K562 (cell line): ENCODE measurements around the gene OBSCN. TPM values are rescaled to one million over a fixed set of nuclear protein-coding genes. Genes with fewer than 3 reads are reported as not detected.
A peak's percentile ranks its signal among the peaks of the same experiment; 100 is the strongest.

Experiments used
- ATAC-seq: fragments of 200-7000 bp; cut with Tn5 transposase; 3 replicates; pipeline ENCODE4 v1.9.1; 2020; ENCODE audit warnings: moderate library complexity
- BruUV-seq: library from RNA; stranded (reverse); fragments of 400-500 nt; replicated peaks from 2 replicates; lab custom pipeline; 2021; lab: Mats Ljungman, UMichigan
- CTCF ChIA-PET: fragments of 300-600 bp; formaldehyde crosslinking; extraction: SDS; loops from one replicate; lab custom pipeline; 2021; ENCODE audit warnings: low intra/inter-chr PET ratio; lab: Yijun Ruan, JAX
- POLR2A ChIA-PET: fragments of 300-600, 350-650 bp; sonication (Branson Sonifier 250); formaldehyde crosslinking; extraction: SDS; loops from one replicate; lab custom pipeline; 2021; ENCODE audit warnings: antibody characterized with exemption, inconsistent platforms; lab: Yijun Ruan, JAX
- DNase-seq, 4 experiments: peaks; one replicate each; pipeline versions ENCODE4 v3.0.0 to v3.0.0-alpha.2; 2011 to 2018; ENCODE audit warnings: low spot score in 3 of 4, mixed read lengths in 3 of 4; ENCODE audit errors: extremely low read depth in 1 of 4
- FAIRE-seq: peaks from 2 replicates; lab custom pipeline; 2011; peaks lifted over from hg19 to GRCh38; lab: Jason Lieb, UNC
- H2AFZ ChIP-seq: 2 replicates; pipeline ENCODE4 v1.6.0; 2011; ENCODE audit warnings: low read depth, low read length, control low read depth, inconsistent platforms
- H3K27ac ChIP-seq: fragments of 200-600 bp; 3 replicates; pipeline ENCODE4 v1.8.0; 2011; ENCODE audit warnings: low read depth, mild to moderate bottlenecking, control low read depth, inconsistent platforms, low read length, moderate library complexity, mixed read lengths; ENCODE audit errors: extremely low read depth
- H3K27me3 ChIP-seq, 2 experiments: fragments of 300-600 bp in 1 of 2; 2 replicates in 1 of 2; 3 replicates in 1 of 2; pipeline versions ENCODE4 v1.6.0 to v1.8.0; 2011; ENCODE audit warnings: inconsistent platforms in 2 of 2, low read length in 2 of 2, mild to moderate bottlenecking in 1 of 2, mixed read lengths in 1 of 2, moderate library complexity in 1 of 2; ENCODE audit not compliant: control insufficient read depth in 2 of 2, insufficient read depth in 2 of 2
- H3K36me3 ChIP-seq: fragments of 300-600 bp; 3 replicates; pipeline ENCODE4 v1.8.0; 2011; ENCODE audit warnings: mild to moderate bottlenecking, low read length, inconsistent platforms; ENCODE audit not compliant: control insufficient read depth, insufficient read depth
- H3K4me1 ChIP-seq, 2 experiments: fragments of 200-600 bp in 1 of 2; replicated peaks in 1 of 2; 2 replicates in 1 of 2; 3 replicates in 1 of 2; pipeline versions ENCODE4 v1.5.1 to v1.8.0; 2011; ENCODE audit warnings: inconsistent platforms in 2 of 2, low read length in 2 of 2, mild to moderate bottlenecking in 1 of 2, mixed read lengths in 1 of 2, moderate library complexity in 1 of 2; ENCODE audit not compliant: control insufficient read depth in 2 of 2, insufficient read depth in 2 of 2
- H3K4me2 ChIP-seq: 2 replicates; pipeline ENCODE4 v1.6.1; 2011; ENCODE audit warnings: low read length, control low read depth, inconsistent platforms, mixed read lengths; ENCODE audit not compliant: insufficient read depth
- H3K4me3 ChIP-seq: fragments of 200-600 bp; sonication (generic), shearing (Covaris generic); 2 replicates; pipeline ENCODE4 v1.5.1; 2016; ENCODE audit warnings: control low read depth, inconsistent platforms
- H3K79me2 ChIP-seq: fragments of 200-600 bp; 3 replicates; pipeline ENCODE4 v1.8.0; 2011; ENCODE audit warnings: low read length, inconsistent platforms; ENCODE audit not compliant: control insufficient read depth, insufficient read depth
- H3K9ac ChIP-seq, 2 experiments: 2 replicates each; pipeline versions ENCODE4 v1.6.0 to v1.6.1; 2011; ENCODE audit warnings: low read depth in 2 of 2, low read length in 2 of 2, control low read depth in 1 of 2, inconsistent platforms in 1 of 2, mild to moderate bottlenecking in 1 of 2, mixed read lengths in 1 of 2; ENCODE audit not compliant: insufficient read depth in 1 of 2
- H3K9me1 ChIP-seq: one replicate; pipeline ENCODE4 v1.6.0; 2011; ENCODE audit warnings: inconsistent platforms, mild to moderate bottlenecking, low read length, moderate library complexity; ENCODE audit not compliant: control insufficient read depth, insufficient read depth
- H3K9me3 ChIP-seq: replicated peaks from 2 replicates; pipeline ENCODE4 v1.5.1; 2011; ENCODE audit warnings: low read depth, low read length, inconsistent platforms; ENCODE audit not compliant: control insufficient read depth, insufficient read depth
- H4K20me1 ChIP-seq: replicated peaks from 2 replicates; pipeline ENCODE4 v1.6.1; 2011; ENCODE audit warnings: low read length, inconsistent platforms, mixed read lengths; ENCODE audit not compliant: control insufficient read depth, insufficient read depth
- ESRRB ChIP-seq: fragments of 250-450 bp; sonication (Bioruptor Pico); IDR thresholded peaks from 2 replicates; pipeline ENCODE4 v1.5.0; 2020; ENCODE audit warnings: mild to moderate bottlenecking, moderate library complexity, borderline replicate concordance
- ETS1 ChIP-seq: conservative IDR thresholded peaks from 2 replicates; pipeline ENCODE4 v1.6.1; 2011; ENCODE audit warnings: low read depth, mild to moderate bottlenecking, low read length; ENCODE audit not compliant: control insufficient read depth
- NFE2L1 ChIP-seq: fragments of 450-650 bp; IDR thresholded peaks from 2 replicates; pipeline ENCODE4 v1.6.1; 2016; ENCODE audit warnings: missing genetic modification characterization, low read depth, mild to moderate bottlenecking, missing compliant biosample characterization, moderate library complexity, borderline replicate concordance
- ZNF449 ChIP-seq: fragments of 250-450 bp; sonication (Bioruptor Pico); IDR thresholded peaks from 2 replicates; pipeline ENCODE4 v1.8.0; 2022; ENCODE audit warnings: moderate library complexity, mild to moderate bottlenecking, inconsistent platforms
- ZNF785 ChIP-seq: fragments of 250-450 bp; sonication (Bioruptor Pico); IDR thresholded peaks from 2 replicates; pipeline ENCODE4 v1.4.0; 2020; ENCODE audit warnings: mild to moderate bottlenecking
- WGBS: fragments of 100-300 bp; shearing (Covaris generic); methylation state at CpG from one replicate; pipeline ENCODE4 v1.1.6; 2016; ENCODE audit warnings: low coverage, mixed read lengths; ENCODE audit not compliant: insufficient coverage; ENCODE audit errors: missing lambda C conversion rate; 5-methylcytosine and 5-hydroxymethylcytosine counted together
- in situ Hi-C: fragments of 300-500 bp; cut with MboI; formaldehyde crosslinking; loops from 4 replicates; pipeline ENCODE4 v1.15.0; 2018; ENCODE audit warnings: inconsistent platforms, mixed read lengths
- intact Hi-C: fragments of 100-400 bp; cut with micrococcal nuclease; formaldehyde crosslinking; loops from 2 replicates; pipeline ENCODE4 v1.14.2; 2022
- polyA plus RNA-seq, 8 experiments: library from polyadenylated mRNA; depleted of rRNA in 4 of 8; stranded (reverse) in 5 of 8; unstranded in 3 of 8; fragments of >200 nt; fragmentation: Nextera tagmentation in 2 of 8; fragmentation: Illumina TruSeq in 1 of 8; extraction: Ambion mirVana in 2 of 8; extraction: Trizol in 1 of 8; gene quantifications; 2 replicates each; pipeline versions ENCODE4 v1.2.1 to v1.2.3, GENCODE V29; 2011 to 2014; ENCODE audit warnings: inconsistent platforms in 1 of 8, missing spikeins in 1 of 8
- total RNA-seq, 7 experiments: library from RNA; depleted of rRNA in 6 of 7; stranded (reverse); fragments of >200 nt in 6 of 7; fragmentation: Illumina TruSeq in 2 of 7; extraction: Trizol in 2 of 7; gene quantifications; 2 replicates each; pipeline versions ENCODE4 v1.2.1 to v1.2.3, GENCODE V29; 2011 to 2021; ENCODE audit warnings: low replicate concordance in 1 of 7
- TF ChIP-seq, protein P1 (sequence below), 2 experiments: fragments of 450-650 bp in 1 of 2; sonication (generic) in 1 of 2; formaldehyde crosslinking in 1 of 2; IDR thresholded peaks; 2 replicates each; pipeline versions ENCODE4 v1.7.1 to v1.9.0; 2016 to 2022; ENCODE audit warnings: inconsistent platforms in 1 of 2, mild to moderate bottlenecking in 1 of 2, missing genetic modification reagents in 1 of 2

Gene OBSCN
- total and polyA plus RNA-seq, 9 of the 15 experiments (the other 6 are each of a cell fraction or from before 2014, with no cell fraction given): 0.18 to 19.7 (median 3.6) TPM

- peaks cover 7% of the 10 kb centered on the region; the same call in 1 of the 3 replicates for H3K36me3 ChIP-seq
- H2AFZ ChIP-seq: no peak overlapping the region
- WGBS: 65% methylated on average over 27 of the region's 27 CpGs
- H3K4me3 ChIP-seq: no peak overlapping the region
- peaks cover 6% of the 10 kb centered on the region for H3K9me1 ChIP-seq
- H3K27me3 ChIP-seq: no peaks in the 10 kb centered on the region
- intact Hi-C loops (no loop called here), in situ Hi-C loops (no loop called here)
- POLR2A ChIA-PET: interaction anchor here (0.5 to 1.0 kb wide), 6 partner anchors 8 to 1060 kb away, joined by 3 to 4 read pairs (median 4); no protein-coding TSS in a partner anchor
- 0 out of 4 replicates have a peak overlapping the region, but pooled peaks of 1 of the 2 experiments have one; percentile 40 for H3K9ac ChIP-seq
- H3K9me3 ChIP-seq: no peaks in the 10 kb centered on the region
- CTCF ChIA-PET: no interaction called here
- ATAC-seq (no peak), DNase-seq (no peak), FAIRE-seq (no peak)
- no peak overlapping the region for H3K4me2 ChIP-seq
- no peaks in the 10 kb centered on the region; the same call in 1 of the 2 replicates for H4K20me1 ChIP-seq
- no peak overlapping the region for H3K27ac ChIP-seq
- peaks cover 2% of the 10 kb centered on the region; the same call in 1 of the 3 replicates for H3K79me2 ChIP-seq
- BruUV-seq: no TSS peak
- peaks cover 5 to 77% of the 10 kb centered on the region in 2 experiments; a peak in 3 of 5 replicates for H3K4me1 ChIP-seq
- TF ChIP-seq ZNF785 (no peak), NFE2L1 (tag) (no peak), ETS1 (no peak), ZNF449 (CRISPR knock-in tag) (no peak), ESRRB (CRISPR knock-in tag) (no peak)
- TF ChIP-seq, protein P1, sequence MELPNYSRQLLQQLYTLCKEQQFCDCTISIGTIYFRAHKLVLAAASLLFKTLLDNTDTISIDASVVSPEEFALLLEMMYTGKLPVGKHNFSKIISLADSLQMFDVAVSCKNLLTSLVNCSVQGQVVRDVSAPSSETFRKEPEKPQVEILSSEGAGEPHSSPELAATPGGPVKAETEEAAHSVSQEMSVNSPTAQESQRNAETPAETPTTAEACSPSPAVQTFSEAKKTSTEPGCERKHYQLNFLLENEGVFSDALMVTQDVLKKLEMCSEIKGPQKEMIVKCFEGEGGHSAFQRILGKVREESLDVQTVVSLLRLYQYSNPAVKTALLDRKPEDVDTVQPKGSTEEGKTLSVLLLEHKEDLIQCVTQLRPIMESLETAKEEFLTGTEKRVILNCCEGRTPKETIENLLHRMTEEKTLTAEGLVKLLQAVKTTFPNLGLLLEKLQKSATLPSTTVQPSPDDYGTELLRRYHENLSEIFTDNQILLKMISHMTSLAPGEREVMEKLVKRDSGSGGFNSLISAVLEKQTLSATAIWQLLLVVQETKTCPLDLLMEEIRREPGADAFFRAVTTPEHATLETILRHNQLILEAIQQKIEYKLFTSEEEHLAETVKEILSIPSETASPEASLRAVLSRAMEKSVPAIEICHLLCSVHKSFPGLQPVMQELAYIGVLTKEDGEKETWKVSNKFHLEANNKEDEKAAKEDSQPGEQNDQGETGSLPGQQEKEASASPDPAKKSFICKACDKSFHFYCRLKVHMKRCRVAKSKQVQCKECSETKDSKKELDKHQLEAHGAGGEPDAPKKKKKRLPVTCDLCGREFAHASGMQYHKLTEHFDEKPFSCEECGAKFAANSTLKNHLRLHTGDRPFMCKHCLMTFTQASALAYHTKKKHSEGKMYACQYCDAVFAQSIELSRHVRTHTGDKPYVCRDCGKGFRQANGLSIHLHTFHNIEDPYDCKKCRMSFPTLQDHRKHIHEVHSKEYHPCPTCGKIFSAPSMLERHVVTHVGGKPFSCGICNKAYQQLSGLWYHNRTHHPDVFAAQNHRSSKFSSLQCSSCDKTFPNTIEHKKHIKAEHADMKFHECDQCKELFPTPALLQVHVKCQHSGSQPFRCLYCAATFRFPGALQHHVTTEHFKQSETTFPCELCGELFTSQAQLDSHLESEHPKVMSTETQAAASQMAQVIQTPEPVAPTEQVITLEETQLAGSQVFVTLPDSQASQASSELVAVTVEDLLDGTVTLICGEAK (IDR thresholded peaks at IDR 0.05): no peak
- TF ChIP-seq, protein P1 (CRISPR knock-in tag; IDR thresholded peaks at IDR 0.05): no peak
Observed at GRCh38 chr1:228279011-228279721, 71.3 kb downstream of the OBSCN start.
